Transverse colon (tissue), 4 donors: Measurements from ENCODE around the gene NMB. TPM values are rescaled to one million over a fixed set of nuclear protein-coding genes. Genes with fewer than 3 reads are reported as not detected.
"Not testable (repeated sequence)": the region's sequence is repeated elsewhere in the genome, so short reads cannot be mapped to it uniquely, and the experiment has no call there.

ENCODE experiments used
- DNase-seq: peaks from one replicate; pipeline ENCODE4 v3.0.0-alpha.2; 2019
- H3K27ac ChIP-seq, 4 donors: fragments of 200-600 bp; sonication (generic); 2 replicates each; pipeline ENCODE4 v1.5.1; 2016 to 2018; ENCODE audit warnings: inconsistent platforms in 4 of 4
- H3K27me3 ChIP-seq: fragments of 200-600 bp; sonication (generic); 2 replicates; pipeline ENCODE4 v1.5.1; 2017; ENCODE audit warnings: inconsistent platforms
- H3K36me3 ChIP-seq, 4 donors: fragments of 200-600 bp; sonication (generic); 2 replicates each; pipeline ENCODE4 v1.5.1; 2017 to 2019; ENCODE audit warnings: inconsistent platforms in 4 of 4
- H3K4me1 ChIP-seq, 4 donors: fragments of 200-600 bp; sonication (generic); 2 replicates each; pipeline ENCODE4 v1.5.1; 2017 to 2020; ENCODE audit warnings: inconsistent platforms in 4 of 4
- H3K4me3 ChIP-seq, 4 donors: fragments of 200-600 bp; sonication (generic); 1 replicate in 1 of 4; 2 replicates in 3 of 4; pipeline versions ENCODE4 v1.5.1 to v1.6.1; 2017 to 2019; ENCODE audit warnings: inconsistent platforms in 4 of 4
- H3K9me3 ChIP-seq, 2 donors: fragments of 200-600 bp; sonication (generic); 2 replicates each; pipeline ENCODE4 v1.5.1; 2017 to 2019; ENCODE audit warnings: inconsistent platforms in 2 of 2
- CTCF ChIP-seq, 5 experiments: fragments of 200-600 bp in 3 of 5; fragments of 450-650 bp in 2 of 5; sonication (generic) in 3 of 5; IDR thresholded peaks; 1 replicate in 2 of 5; 2 replicates in 3 of 5; pipeline ENCODE4 v1.5.1; 2016 to 2017; ENCODE audit warnings: antibody characterized with exemption in 5 of 5, inconsistent platforms in 3 of 5, mild to moderate bottlenecking in 2 of 5, moderate library complexity in 1 of 5
- EP300 ChIP-seq: sonication (generic); formaldehyde crosslinking; IDR thresholded peaks from one replicate; pipeline ENCODE4 v1.6.1; 2017; ENCODE audit warnings: antibody characterized with exemption, low read depth
- POLR2A ChIP-seq: fragments of 450-650 bp; IDR thresholded peaks from one replicate; pipeline ENCODE4 v1.6.1; 2016; ENCODE audit warnings: antibody characterized with exemption, mild to moderate bottlenecking, moderate library complexity
- POLR2AphosphoS5 ChIP-seq, 3 donors: sonication (generic); formaldehyde crosslinking; IDR thresholded peaks; one replicate each; pipeline ENCODE4 v1.6.1; 2016; ENCODE audit warnings: antibody characterized with exemption in 3 of 3
- WGBS, 2 donors: methylation state at CpG; one replicate each; pipeline ENCODE4 v1.1.5; 2018; ENCODE audit warnings: low coverage in 1 of 2; 5-methylcytosine and 5-hydroxymethylcytosine counted together
- in situ Hi-C, 4 donors: fragments of 200-750 bp; cut with MboI; loops; one replicate each; pipeline versions ENCODE4 v1.15.0 to v1.15.1; 2017; ENCODE audit warnings: low sequenced_read_pairs in 3 of 4, low pct_ligation_motif_present in 1 of 4, low pct_unique_long_range_greater_than_20kb in 1 of 4
- intact Hi-C: fragments of 100-400 bp; cut with DNase I; formaldehyde crosslinking; loops from one replicate; pipeline ENCODE4 v1.15.1; 2023; ENCODE audit warnings: low total_unique reads
- total RNA-seq, 4 donors: library from RNA; depleted of rRNA; stranded (reverse); fragments of >200 nt; gene quantifications; one replicate each; pipeline ENCODE4 v1.1.0, GENCODE V29; 2016

The NMB gene
- total RNA-seq, 4 donors from 2014 or later: 2.3 to 2.4 TPM; not detected in 2

- 40 to 54% methylated on average over 1 of the region's 1 CpG for WGBS, 2 donors
- Histone ChIP-seq H3K4me1 (peaks cover 0 to 20% (median 1%) of the 10 kb centered on the region in 4 donors), H3K27ac (no peak overlapping the region), H3K36me3 (no peaks in the 10 kb centered on the region), H3K9me3 (no peaks in the 10 kb centered on the region), H3K27me3 (no peaks in the 10 kb centered on the region), H3K4me3 (no peak overlapping the region)
- TF ChIP-seq POLR2AphosphoS5 (IDR thresholded peaks at IDR 0.05) (no peak), CTCF (IDR thresholded peaks at IDR 0.05) (no peak), POLR2A (no peak), EP300 (no peak)
- no peak for DNase-seq
- in situ Hi-C loops (no loop called here), intact Hi-C loops (no loop called here)
Observed at GRCh38 chr15:84697236-84697990, 39.4 kb upstream of the NMB start.

- Histone ChIP-seq H3K36me3 (no peaks in the 10 kb centered on the region), H3K4me1 (peaks cover 0 to 20% (median 0%) of the 10 kb centered on the region in 4 donors), H3K27me3 (no peaks in the 10 kb centered on the region), H3K4me3 (no peak overlapping the region), H3K9me3 (no peaks in the 10 kb centered on the region), H3K27ac (no peak overlapping the region)
- DNase-seq: no peak
- in situ Hi-C loops (no loop called here), intact Hi-C loops (no loop called here)
- TF ChIP-seq POLR2A: no peak
- no peak for TF ChIP-seq CTCF (IDR thresholded peaks at IDR 0.05)
- no peak for TF ChIP-seq POLR2AphosphoS5 (IDR thresholded peaks at IDR 0.05)
- TF ChIP-seq EP300: no peak
- 76 to 78% methylated on average over 4 of the region's 4 CpGs for WGBS, 2 donors
Observed at GRCh38 chr15:84696757-84697156, 38.8 kb upstream of the NMB start.

GRCh38 chr15:84690342-84690741 is 32.3 kb upstream of the NMB start:
- 97 to 100% methylated on average over 6 to 8 of the region's 8 CpGs for WGBS, 2 donors
- no peak overlapping the region for H3K4me3 ChIP-seq
- no peaks in the 10 kb centered on the region for H3K27me3 ChIP-seq
- H3K9me3 ChIP-seq: no peaks in the 10 kb centered on the region
- DNase-seq: no peak
- no peak overlapping the region for H3K27ac ChIP-seq
- intact Hi-C loops: no loop called here
- TF ChIP-seq EP300: no peak
- TF ChIP-seq POLR2A: no peak
- no peak for TF ChIP-seq POLR2AphosphoS5 (IDR thresholded peaks at IDR 0.05)
- no peak for TF ChIP-seq CTCF (IDR thresholded peaks at IDR 0.05)
- in situ Hi-C loops: no loop called here
- peaks cover 0 to 24% (median 9%) of the 10 kb centered on the region in 4 donors for H3K36me3 ChIP-seq
- peaks cover 0 to 3% (median 0%) of the 10 kb centered on the region in 4 donors for H3K4me1 ChIP-seq

GRCh38 chr15:84689858-84690257 is 31.9 kb upstream of the NMB start:
- 94% methylated on average over 4 of the region's 4 CpGs; no CpG with 5 or more reads in 1 of the 2 donors for WGBS, 2 donors
- H3K27me3 ChIP-seq: no peaks in the 10 kb centered on the region
- DNase-seq: no peak
- no peak overlapping the region for H3K27ac ChIP-seq
- H3K36me3 ChIP-seq: peaks cover 0 to 24% (median 9%) of the 10 kb centered on the region in 4 donors
- in situ Hi-C loops (no loop called here), intact Hi-C loops (no loop called here)
- no peak overlapping the region for H3K4me3 ChIP-seq
- H3K9me3 ChIP-seq: no peaks in the 10 kb centered on the region
- TF ChIP-seq CTCF (IDR thresholded peaks at IDR 0.05): no peak
- TF ChIP-seq POLR2AphosphoS5 (IDR thresholded peaks at IDR 0.05): no peak
- no peak for TF ChIP-seq EP300
- TF ChIP-seq POLR2A: no peak
- H3K4me1 ChIP-seq: peaks cover 0 to 3% (median 0%) of the 10 kb centered on the region in 4 donors

GRCh38 chr15:84686446-84686845 is 28.4 kb upstream of the NMB start:
- DNase-seq, intact Hi-C loops, H3K4me1 ChIP-seq, H3K4me3 ChIP-seq, in situ Hi-C loops, H3K27me3 ChIP-seq, H3K9me3 ChIP-seq, H3K27ac ChIP-seq: not testable (repeated sequence)
- WGBS, 2 donors: 82% methylated on average over 7 of the region's 7 CpGs
- peaks cover 0 to 36% (median 9%) of the 10 kb centered on the region in 4 donors for H3K36me3 ChIP-seq
